IPS-18c (cell line): ENCODE results near the gene SHROOM4.

Experiments used
- H3K4me3 ChIP-seq: 2 replicates; pipeline ENCODE4 v1.7.0; 2013; ENCODE audit warnings: low read depth, mild to moderate bottlenecking, low read length, moderate library complexity; ENCODE audit not compliant: insufficient read depth
- H3K9me3 ChIP-seq: one replicate; pipeline ENCODE4 v1.6.1; 2013; ENCODE audit warnings: mild to moderate bottlenecking, low read length, moderate library complexity; ENCODE audit not compliant: control insufficient read depth, insufficient read depth

Gene SHROOM4

GRCh38 chrX:50613846-50614245 lies 200.1 kb downstream of the SHROOM4 start:
- Histone ChIP-seq H3K9me3 (no peaks in the 10 kb centered on the region), H3K4me3 (no peak overlapping the region)

- no peak overlapping the region for H3K4me3 ChIP-seq
- no peaks in the 10 kb centered on the region for H3K9me3 ChIP-seq
These were observed 204.2 kb downstream of the SHROOM4 start for GRCh38 chrX:50609796-50610195.

DNA sequence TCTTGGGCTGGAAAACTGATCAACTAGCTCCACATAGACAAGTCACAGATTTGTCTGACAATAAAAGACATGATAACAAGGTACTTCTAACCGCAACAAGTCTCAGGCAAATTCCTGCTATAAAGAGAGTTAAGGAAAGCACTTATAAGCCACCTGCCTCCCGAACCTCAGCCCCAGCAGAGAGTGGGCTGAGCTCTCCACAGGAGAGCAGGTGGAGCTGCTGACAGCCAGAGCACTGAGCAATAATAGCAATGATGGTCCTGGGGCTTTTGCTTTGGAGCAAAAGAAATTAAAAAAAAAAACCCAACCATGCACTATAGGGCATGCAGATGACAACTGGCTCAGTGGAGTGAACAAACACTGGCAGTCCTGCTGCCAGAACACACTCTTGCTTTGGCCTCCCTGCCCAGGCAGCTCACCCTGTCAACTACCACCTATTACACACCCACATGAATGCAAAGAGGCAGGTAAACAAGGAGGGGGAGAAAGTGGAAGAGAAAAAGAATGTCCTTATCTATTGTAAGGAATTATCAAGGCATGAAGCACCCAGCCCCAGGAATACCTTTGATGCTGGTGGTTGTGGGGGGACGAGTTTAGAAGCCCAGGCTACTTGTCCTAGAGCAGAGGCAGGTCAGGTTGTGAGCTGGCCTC lies 207.6 kb downstream of the SHROOM4 start:
- H3K4me3 ChIP-seq = no peak overlapping the region
- H3K9me3 ChIP-seq = no peaks in the 10 kb centered on the region

DNA sequence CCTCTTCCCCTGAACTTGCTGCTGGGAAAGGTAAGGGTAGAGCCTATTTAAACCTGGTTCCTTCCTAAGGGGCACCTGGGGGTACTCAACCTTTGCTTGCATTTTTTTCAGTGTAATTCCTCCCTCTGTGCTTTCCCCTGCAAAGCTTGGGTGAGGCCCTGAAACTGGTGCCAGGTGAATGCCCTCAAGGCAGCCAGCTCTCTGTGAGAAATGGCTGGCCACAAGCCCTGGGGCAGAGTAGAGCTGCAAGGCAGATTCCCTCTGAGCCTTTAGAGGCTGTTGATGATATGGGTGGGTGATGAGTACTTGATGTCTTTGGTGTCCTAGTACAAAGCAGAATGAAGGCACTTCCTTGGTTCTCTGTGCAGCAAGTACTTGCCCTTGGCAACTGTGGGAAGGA lies 217.9 kb downstream of the SHROOM4 start:
- H3K9me3 ChIP-seq = peaks cover 3% of the 10 kb centered on the region

GRCh38 chrX:50594788-50595187 lies 219.2 kb downstream of the SHROOM4 start:
- Histone ChIP-seq H3K9me3 (peaks cover 3% of the 10 kb centered on the region), H3K4me3 (no peak overlapping the region)

More for the DNA sequence above, 217.9 kb downstream of the SHROOM4 start:
- H3K4me3 ChIP-seq = peak overlapping the region; percentile 4; the same call in 1 of the 2 replicates

- Histone ChIP-seq H3K9me3 (no peaks in the 10 kb centered on the region), H3K4me3 (no peak overlapping the region)
These were observed 227.0 kb downstream of the SHROOM4 start for GRCh38 chrX:50586980-50587379.

DNA sequence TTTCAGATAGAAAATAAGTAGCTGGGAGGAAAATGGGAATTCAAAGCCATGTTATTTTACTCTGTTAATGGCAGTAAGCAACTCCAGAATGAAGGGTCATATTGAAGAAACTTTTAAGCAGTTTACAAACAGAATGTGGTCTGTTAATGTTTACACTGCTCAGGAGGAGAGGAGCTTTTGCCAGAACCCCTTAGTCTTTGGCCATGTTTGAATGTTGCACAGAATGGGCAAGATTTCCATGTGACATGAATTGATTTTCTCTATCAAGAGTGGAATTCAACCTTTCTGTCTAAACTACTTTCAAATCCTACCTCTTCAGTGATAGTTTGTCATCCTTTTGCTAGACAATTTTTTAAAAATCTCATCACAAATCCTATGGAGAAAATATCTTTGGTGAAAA lies 227.6 kb downstream of the SHROOM4 start:
- H3K4me3 ChIP-seq = no peak overlapping the region
- H3K9me3 ChIP-seq = no peaks in the 10 kb centered on the region

DNA sequence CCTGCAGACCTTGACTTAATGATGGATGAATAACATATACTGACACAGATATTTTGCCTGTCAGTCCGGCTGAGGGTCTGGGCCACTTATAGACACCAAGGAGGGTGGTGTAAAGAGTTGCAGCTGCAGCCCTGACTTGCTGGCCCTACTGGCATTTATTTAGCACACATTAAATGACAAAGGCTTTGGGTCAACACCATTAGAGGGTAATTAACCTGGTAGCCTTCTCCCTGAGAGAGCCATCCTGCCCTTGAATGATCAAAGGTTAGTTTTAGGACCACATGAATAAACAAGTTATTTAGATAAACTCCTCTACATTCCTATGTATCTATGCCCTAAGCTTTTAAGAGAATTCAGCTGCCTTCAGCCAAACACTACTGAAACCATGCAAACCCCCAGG lies 232.6 kb downstream of the SHROOM4 start:
- Histone ChIP-seq H3K9me3 (peaks cover 5% of the 10 kb centered on the region), H3K4me3 (no peak overlapping the region)

GRCh38 chrX:50579955-50580354 lies 234.0 kb downstream of the SHROOM4 start:
- Histone ChIP-seq H3K4me3 (no peak overlapping the region), H3K9me3 (peaks cover 5% of the 10 kb centered on the region)

- peaks cover 5% of the 10 kb centered on the region for H3K9me3 ChIP-seq
- H3K4me3 ChIP-seq = no peak overlapping the region
These were observed 236.7 kb downstream of the SHROOM4 start for GRCh38 chrX:50577326-50577725.

GRCh38 chrX:50567636-50568035 lies 246.4 kb downstream of the SHROOM4 start:
- Histone ChIP-seq H3K4me3 (no peak overlapping the region), H3K9me3 (no peaks in the 10 kb centered on the region)

DNA sequence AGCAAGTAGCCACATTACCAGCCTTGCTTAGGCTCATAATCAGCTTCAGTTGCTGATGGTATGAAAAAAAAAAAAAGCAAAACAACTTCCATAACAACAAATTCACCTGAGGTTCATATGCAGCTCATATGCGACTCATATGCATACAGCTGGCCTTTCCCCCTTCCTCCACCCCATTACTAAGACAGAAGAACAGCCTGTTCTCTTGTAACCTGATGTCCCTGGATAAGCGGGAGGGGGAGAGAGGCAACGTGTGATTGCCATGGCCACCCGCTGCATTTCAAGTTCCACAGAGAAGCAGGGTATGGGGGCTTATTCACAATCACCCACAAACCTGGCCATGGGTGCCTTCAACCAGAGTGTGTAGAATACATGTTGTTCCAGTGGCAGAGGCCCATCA lies 248.3 kb downstream of the SHROOM4 start:
- no peak overlapping the region for H3K4me3 ChIP-seq
- no peaks in the 10 kb centered on the region for H3K9me3 ChIP-seq
